Measurements from ENCODE around the gene TTLL8. TPM values are rescaled to one million over a fixed set of nuclear protein-coding genes. Genes with fewer than 3 reads are reported as not detected.

The TTLL8 gene
- total and polyA plus RNA-seq, 5 experiments from 2014 or later, result not detected

DNA sequence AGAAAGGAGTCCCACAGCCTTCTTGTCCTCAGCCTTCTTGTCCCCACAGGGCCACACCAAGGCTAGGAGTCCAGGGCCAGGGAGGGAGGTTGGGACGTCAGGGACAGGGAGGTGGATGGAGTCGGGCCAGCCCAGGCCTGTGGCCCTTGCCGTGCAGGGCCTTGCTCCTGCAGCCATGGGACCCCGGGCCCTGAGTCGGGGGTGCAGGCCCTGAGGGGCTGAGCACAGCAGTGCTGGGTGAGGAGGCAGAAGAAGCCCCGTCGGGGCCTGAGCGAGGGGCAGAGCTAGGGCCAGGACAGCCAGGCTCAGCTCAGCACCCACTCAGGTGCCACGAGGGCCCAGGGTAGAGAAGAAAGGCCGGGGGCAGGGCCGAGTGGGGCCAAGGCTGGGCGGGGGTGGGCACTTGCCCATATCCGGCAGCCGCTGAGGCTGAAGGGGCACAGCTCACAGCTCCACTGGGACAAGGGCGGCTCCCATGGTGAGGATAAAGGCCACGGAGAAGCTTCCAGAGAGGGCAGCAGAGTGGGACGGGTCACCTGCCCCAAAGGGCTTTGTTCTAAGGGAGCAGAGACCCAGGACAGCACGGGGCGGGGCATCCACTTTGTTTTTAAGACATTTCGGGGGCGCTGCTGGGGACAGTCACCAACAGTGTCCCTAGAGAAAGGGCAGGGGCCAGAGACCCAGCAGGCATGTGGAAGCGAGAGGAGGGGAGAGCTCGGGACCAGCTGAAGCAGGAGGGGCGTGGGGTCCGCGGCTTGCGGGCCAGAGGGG lies 23.5 kb upstream of the TTLL8 start:
- no peak overlapping the region for H3K4me3 Mint-ChIP-seq
- no peak for ATAC-seq

DNA sequence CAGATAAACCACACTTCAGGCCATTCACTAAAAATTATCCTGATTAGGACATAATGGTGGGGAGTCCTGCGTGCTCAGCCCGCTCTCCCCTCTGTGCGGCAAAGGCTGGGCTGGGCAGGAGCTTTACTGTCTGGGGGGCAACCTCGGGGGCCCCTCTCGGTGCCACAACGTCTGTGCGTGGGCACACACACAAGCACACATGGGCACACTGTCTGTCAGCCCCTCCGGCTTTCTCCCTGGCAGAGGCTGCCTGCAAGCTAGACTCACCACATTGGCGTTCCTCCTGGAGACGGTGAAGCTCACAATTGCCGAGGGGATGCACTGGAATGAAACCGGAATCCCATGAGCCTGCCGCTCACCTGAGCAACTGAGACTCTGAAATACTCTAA lies 22.0 kb upstream of the TTLL8 start:
- H3K27ac Mint-ChIP-seq, result no peak overlapping the region
- DNase-seq (no peak), ATAC-seq (no peak)
- no peaks in the 10 kb centered on the region for H3K36me3 Mint-ChIP-seq
- no peaks in the 10 kb centered on the region for H3K27me3 Mint-ChIP-seq
- H3K4me3 Mint-ChIP-seq, result no peak overlapping the region
- no peaks in the 10 kb centered on the region for H3K9me3 Mint-ChIP-seq
- peaks cover 0 to 5% (median 4%) of the 10 kb centered on the region in 4 donors for H3K4me1 Mint-ChIP-seq
- POLR2A ChIA-PET, result interaction anchor here (0.6 kb wide), 1 partner anchor 26 kb away, joined by 3 read pairs; no protein-coding TSS in a partner anchor

More for the DNA sequence above, 23.5 kb upstream of the TTLL8 start:
- H3K9me3 Mint-ChIP-seq, result no peaks in the 10 kb centered on the region
- H3K4me1 Mint-ChIP-seq, result peaks cover 0 to 10% (median 5%) of the 10 kb centered on the region in 4 donors
- H3K36me3 Mint-ChIP-seq, result no peaks in the 10 kb centered on the region
- DNase-seq, result no peak
- no peaks in the 10 kb centered on the region for H3K27me3 Mint-ChIP-seq
- peak overlapping the region in 1 of 10 donors; percentile 69 for H3K27ac Mint-ChIP-seq
- POLR2A ChIA-PET, result no interaction called here

DNA sequence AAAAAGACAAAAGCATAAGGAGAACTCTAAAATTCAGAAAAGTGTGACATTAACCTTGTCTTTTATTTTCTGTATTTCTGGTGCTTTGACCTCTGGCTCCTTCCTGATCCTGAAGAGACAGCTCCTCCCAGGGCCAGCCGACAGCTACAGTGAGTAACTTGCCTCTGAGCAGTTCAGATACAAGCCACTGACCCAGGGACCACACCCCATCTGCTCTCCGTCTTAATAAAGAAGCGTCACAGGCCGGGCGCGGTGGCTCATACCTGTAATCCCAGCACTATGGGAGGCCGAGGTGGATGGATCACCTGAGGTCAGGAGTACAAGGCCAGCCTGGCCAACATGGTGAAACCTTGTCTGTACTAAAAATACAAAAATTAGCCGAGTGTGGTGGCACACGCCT lies 20.7 kb upstream of the TTLL8 start:
- Mint-ChIP-seq H3K27ac (no peak overlapping the region), H3K4me3 (no peak overlapping the region), H3K4me1 (peaks cover 0 to 5% (median 3%) of the 10 kb centered on the region in 4 donors), H3K9me3 (no peaks in the 10 kb centered on the region), H3K27me3 (no peaks in the 10 kb centered on the region), H3K36me3 (no peaks in the 10 kb centered on the region)
- DNase-seq (no peak), ATAC-seq (no peak)
- POLR2A ChIA-PET, result interaction anchor here (1.0 kb wide), 1 partner anchor 9 kb away, joined by 4 read pairs; no protein-coding TSS in a partner anchor

GRCh38 chr22:50078246-50078645 lies 20.1 kb upstream of the TTLL8 start:
- POLR2A ChIA-PET, result no interaction called here
- no peaks in the 10 kb centered on the region for H3K9me3 Mint-ChIP-seq
- DNase-seq, result no peak
- no peaks in the 10 kb centered on the region for H3K27me3 Mint-ChIP-seq
- no peaks in the 10 kb centered on the region for H3K36me3 Mint-ChIP-seq
- H3K4me1 Mint-ChIP-seq, result peaks cover 0 to 5% (median 3%) of the 10 kb centered on the region in 4 donors
- ATAC-seq, result no peak
- H3K27ac Mint-ChIP-seq, result peak overlapping the region in 1 of 10 donors; percentile 37
- no peak overlapping the region for H3K4me3 Mint-ChIP-seq

DNA sequence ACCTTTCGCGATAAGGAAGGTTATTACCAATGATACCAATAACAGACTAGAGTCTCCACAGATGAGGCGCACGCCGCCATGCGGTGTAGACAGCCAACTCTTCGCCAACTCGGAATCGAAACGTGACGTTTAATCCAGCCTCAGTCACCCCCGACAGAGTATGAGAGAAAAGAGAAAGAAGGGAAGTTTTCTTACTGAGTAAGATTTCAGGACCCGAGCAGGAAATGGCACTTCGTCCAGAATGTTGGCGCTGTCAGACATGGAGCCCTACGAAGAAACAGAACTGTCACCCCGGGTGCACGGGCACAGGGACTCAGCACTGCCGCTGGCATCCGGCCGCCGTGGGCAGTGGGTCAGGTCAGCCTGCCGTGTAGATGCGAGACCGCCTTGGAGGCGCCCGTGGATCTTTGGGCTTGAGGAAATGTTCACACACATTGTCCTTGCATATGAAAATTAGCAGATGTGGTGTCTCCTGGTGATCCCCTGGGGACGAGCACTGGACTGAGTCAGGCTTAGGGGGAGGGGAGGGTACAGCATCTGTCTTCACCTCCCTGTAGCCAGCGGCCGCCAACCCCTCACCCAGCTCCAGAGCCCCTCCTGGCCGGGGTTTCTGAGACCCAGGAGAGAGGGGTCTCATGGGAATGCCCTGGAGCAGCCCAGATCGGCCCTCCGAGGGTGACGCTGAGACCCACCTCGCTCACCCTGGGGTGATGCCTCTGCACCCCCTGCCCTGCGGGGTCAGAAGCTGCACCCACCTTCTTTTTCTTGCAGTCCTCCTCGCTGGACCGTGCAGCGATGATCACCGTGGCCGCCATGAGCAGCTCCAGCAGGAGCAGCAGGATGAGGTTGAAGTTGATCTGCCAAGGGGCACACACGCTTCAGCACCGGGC lies 18.8 kb upstream of the TTLL8 start:
- Mint-ChIP-seq H3K9me3 (no peaks in the 10 kb centered on the region), H3K4me3 (no peak overlapping the region), H3K36me3 (no peaks in the 10 kb centered on the region), H3K27ac (peak overlapping the region in 1 of 10 donors; percentile 31), H3K27me3 (no peaks in the 10 kb centered on the region), H3K4me1 (peaks cover 0 to 2% (median 0%) of the 10 kb centered on the region in 4 donors)
- ATAC-seq (no peak), DNase-seq (no peak)
- POLR2A ChIA-PET, result no interaction called here

DNA sequence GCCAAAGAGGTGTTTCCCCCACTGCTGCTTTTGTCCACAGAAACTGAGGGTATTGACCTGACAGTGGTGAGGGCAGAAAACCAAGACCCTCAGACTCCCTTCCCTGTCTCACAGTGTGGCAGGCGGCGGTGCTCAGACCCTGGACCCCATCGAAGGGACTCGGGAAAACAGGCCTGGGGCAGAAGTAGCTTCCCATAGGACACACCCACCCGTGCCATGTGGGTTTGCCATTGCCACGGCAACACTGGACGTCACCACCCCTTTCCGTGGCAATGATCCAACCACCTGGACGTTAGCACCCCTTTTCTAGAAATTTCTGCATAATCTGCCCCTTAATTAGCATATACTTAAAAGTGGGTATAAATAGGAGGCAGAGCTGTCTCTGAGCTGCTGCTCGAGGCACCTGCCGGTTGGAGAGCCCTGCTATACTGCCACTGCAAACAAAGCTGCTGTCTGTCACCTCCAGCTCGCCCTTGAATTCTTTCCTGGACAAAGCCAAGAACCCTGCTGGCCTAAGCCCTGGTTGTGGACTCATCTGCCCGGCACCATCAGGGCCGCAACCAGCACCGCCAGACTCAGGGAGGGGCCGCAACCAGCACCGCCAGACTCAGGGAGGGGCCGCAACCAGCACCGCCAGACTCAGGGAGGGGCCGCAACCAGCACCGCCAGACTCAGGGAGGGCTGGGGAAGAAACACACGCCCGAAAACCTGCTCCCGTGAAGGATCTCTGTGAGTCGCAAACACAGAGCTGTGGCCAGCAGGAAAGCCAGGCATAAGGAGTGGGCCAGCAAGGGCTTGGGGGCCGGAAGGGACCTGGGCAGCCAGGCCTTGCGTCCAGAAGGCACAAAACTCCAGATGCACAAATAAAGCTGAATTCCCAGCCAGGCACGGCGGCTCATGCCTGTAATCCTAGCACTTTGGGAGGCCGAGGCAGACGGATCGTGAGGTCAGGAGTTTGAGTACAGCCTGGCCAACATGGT lies 16.7 kb upstream of the TTLL8 start:
- ATAC-seq, result no peak
- no peak for DNase-seq
- no peaks in the 10 kb centered on the region for H3K27me3 Mint-ChIP-seq
- peak overlapping the region in 1 of 10 donors; percentile 53 for H3K27ac Mint-ChIP-seq
- H3K4me1 Mint-ChIP-seq, result no peaks in the 10 kb centered on the region
- no peaks in the 10 kb centered on the region for H3K36me3 Mint-ChIP-seq
- POLR2A ChIA-PET, result interaction anchor here (0.7 to 1.1 kb wide), 2 partner anchors 10 to 197 kb away, joined by 4 read pairs; partner anchors contain the start of gene MLC1
- H3K9me3 Mint-ChIP-seq, result no peaks in the 10 kb centered on the region
- no peak overlapping the region for H3K4me3 Mint-ChIP-seq

- ATAC-seq, result no peak
- POLR2A ChIA-PET, result no interaction called here
- H3K9me3 Mint-ChIP-seq, result no peaks in the 10 kb centered on the region
- DNase-seq, result no peak
- H3K4me3 Mint-ChIP-seq, result no peak overlapping the region
- no peaks in the 10 kb centered on the region for H3K4me1 Mint-ChIP-seq
- H3K27ac Mint-ChIP-seq, result no peak overlapping the region
- H3K27me3 Mint-ChIP-seq, result no peaks in the 10 kb centered on the region
- no peaks in the 10 kb centered on the region for H3K36me3 Mint-ChIP-seq
Observed at GRCh38 chr22:50074056-50074455, 16.0 kb upstream of the TTLL8 start.

DNA sequence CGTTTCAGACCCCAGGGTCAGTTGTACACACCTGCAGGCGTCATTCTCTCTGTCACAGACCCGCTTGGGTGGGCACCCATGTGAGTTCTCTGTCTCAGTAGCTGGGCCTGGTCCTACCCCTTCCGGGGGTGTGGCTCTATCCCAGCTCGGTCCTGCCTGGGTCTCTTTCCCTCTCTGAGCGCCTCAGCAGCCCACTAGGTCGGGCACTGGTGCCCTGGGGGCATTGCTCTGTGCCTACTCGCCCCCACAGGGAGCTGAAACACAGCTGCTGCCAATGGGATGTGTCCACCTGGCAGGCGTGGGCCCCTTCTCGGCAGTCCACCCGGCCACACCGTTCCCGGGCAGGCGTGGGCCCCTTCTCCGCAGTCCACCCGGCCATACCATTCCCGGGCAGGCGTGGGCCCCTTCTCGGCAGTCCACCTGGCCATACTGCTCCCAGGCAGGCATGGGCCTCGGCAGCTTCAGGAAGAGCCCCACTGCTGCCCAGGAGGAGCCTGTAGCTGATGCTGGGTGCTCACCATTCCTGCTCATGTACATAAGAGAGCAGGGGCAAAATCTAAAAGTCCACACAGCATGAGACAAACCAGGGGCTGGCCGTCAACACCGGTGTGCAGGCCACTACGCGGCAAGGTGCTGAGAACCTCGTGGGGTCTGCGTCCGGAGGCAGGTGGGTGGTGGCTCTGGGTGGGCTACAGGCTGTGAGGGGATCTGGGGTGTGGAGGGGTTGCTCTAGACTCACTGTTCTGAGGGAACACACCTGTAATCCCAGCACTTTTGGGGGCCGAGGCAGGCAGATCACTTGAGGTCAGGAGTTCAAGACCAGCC lies 14.8 kb upstream of the TTLL8 start:
- Mint-ChIP-seq H3K4me3 (no peak overlapping the region), H3K36me3 (no peaks in the 10 kb centered on the region), H3K9me3 (no peaks in the 10 kb centered on the region), H3K27ac (no peak overlapping the region), H3K4me1 (no peaks in the 10 kb centered on the region), H3K27me3 (no peaks in the 10 kb centered on the region)
- POLR2A ChIA-PET, result no interaction called here
- ATAC-seq (no peak), DNase-seq (no peak)

DNA sequence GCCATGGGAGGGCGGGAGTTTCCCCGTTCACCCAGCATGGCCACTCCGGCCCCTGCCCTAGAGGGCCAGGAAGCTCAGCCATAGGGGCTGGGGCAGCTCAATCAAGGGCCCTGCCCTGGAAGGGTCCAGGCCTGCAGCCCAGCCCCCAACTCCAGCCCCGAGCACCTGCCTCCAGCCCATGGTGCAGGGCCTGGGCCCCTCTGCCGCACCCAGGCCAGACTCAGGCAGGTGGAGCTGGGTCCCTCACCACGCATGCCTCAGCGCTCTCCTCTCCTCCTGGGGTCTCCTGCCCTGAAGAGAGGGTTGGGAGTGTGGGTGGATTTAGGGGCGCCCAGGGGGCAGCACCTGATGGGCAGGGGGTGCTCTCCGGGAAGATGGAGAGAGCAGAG lies 14.1 kb upstream of the TTLL8 start:
- ATAC-seq, result no peak
- H3K9me3 Mint-ChIP-seq, result no peaks in the 10 kb centered on the region
- H3K4me1 Mint-ChIP-seq, result no peaks in the 10 kb centered on the region
- H3K27me3 Mint-ChIP-seq, result no peaks in the 10 kb centered on the region
- H3K36me3 Mint-ChIP-seq, result no peaks in the 10 kb centered on the region
- H3K4me3 Mint-ChIP-seq, result no peak overlapping the region
- no peak for DNase-seq
- POLR2A ChIA-PET, result interaction anchor here (0.7 kb wide), 1 partner anchor 13 kb away, joined by 3 read pairs; the partner anchor contains the start of gene MLC1
- no peak overlapping the region for H3K27ac Mint-ChIP-seq

DNA sequence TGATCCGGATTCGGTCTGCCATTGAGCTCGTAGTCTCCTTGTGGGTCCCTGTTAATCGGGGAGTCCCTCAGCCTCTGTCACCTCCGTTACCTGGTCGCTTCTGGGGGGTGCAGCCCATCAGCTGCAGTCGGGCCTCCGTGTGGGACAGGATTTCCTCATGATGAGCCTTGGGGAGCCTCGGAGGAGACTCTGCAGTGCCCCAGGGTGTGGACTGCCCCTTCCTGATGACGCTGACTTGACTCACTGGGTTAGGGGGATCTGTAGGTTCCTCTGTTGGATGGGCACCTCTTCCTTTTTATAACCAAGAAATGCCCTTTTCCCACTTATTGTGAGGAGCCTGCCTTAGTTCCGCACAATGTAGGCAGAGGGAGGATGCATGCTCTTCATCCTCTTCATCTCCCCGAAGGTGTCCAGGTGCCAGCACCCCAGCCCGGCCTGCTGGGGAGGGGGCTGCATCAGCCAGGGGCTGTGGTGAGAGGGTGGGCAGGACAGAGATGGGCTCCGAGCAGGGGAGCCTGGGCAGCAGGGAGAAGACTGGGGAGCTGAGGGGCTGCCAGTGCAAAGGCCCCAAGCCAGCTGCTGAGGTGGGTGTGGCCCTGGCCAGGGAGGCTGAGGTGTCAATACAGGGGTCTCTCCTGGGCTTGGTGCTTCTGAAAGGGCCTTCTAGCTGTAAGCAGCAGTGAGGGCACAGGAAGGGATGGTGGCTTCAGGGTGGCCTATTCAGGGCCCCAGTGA lies 13.5 kb upstream of the TTLL8 start:
- H3K36me3 Mint-ChIP-seq, result no peaks in the 10 kb centered on the region
- no peak overlapping the region for H3K4me3 Mint-ChIP-seq
- no peak overlapping the region for H3K27ac Mint-ChIP-seq
- no peak for DNase-seq
- H3K4me1 Mint-ChIP-seq, result no peaks in the 10 kb centered on the region
- ATAC-seq, result no peak
- H3K9me3 Mint-ChIP-seq, result no peaks in the 10 kb centered on the region
- no peaks in the 10 kb centered on the region for H3K27me3 Mint-ChIP-seq
- POLR2A ChIA-PET, result interaction anchor here (0.7 kb wide), 1 partner anchor 14 kb away, joined by 3 read pairs; the partner anchor contains the start of gene MLC1

- POLR2A ChIA-PET, result no interaction called here
- no peak for DNase-seq
Observed at GRCh38 chr22:50070366-50070765, 12.3 kb upstream of the TTLL8 start.

More at GRCh38 chr22:50070366-50070765, 12.3 kb upstream of the TTLL8 start:
- Mint-ChIP-seq H3K9me3 (no peaks in the 10 kb centered on the region), H3K36me3 (no peaks in the 10 kb centered on the region), H3K4me1 (no peaks in the 10 kb centered on the region), H3K27me3 (no peaks in the 10 kb centered on the region), H3K27ac (no peak overlapping the region), H3K4me3 (no peak overlapping the region)
- no peak for ATAC-seq
